GM08714 (cell line): ENCODE data around the gene ANAPC1.
"Not testable (repeated sequence)": the region's sequence is repeated elsewhere in the genome, so short reads cannot be mapped to it uniquely, and the experiment has no call there.

Experiments used
- H3K4me3 ChIP-seq: fragments of 200-500 bp; sonication (Bioruptor generic); 2 replicates; pipeline ENCODE4 v1.5.1; 2014; ENCODE audit warnings: mild to moderate bottlenecking, low read length, inconsistent platforms
- ZNF274 ChIP-seq: IDR thresholded peaks from 2 replicates; pipeline ENCODE4 v1.6.1; 2012; ENCODE audit warnings: mild to moderate bottlenecking, low read depth, low read length

The ANAPC1 gene

GRCh38 chr2:111910609-111911277 is 26.8 kb upstream of the ANAPC1 start:
- no peak for TF ChIP-seq ZNF274

GRCh38 chr2:111909997-111910396 is 26.0 kb upstream of the ANAPC1 start:
- H3K4me3 ChIP-seq = not testable (repeated sequence)

More at GRCh38 chr2:111910609-111911277, 26.8 kb upstream of the ANAPC1 start:
- no peak overlapping the region for H3K4me3 ChIP-seq

GRCh38 chr2:111909079-111909478 is 25.1 kb upstream of the ANAPC1 start:
- H3K4me3 ChIP-seq = no peak overlapping the region
- no peak for TF ChIP-seq ZNF274

DNA sequence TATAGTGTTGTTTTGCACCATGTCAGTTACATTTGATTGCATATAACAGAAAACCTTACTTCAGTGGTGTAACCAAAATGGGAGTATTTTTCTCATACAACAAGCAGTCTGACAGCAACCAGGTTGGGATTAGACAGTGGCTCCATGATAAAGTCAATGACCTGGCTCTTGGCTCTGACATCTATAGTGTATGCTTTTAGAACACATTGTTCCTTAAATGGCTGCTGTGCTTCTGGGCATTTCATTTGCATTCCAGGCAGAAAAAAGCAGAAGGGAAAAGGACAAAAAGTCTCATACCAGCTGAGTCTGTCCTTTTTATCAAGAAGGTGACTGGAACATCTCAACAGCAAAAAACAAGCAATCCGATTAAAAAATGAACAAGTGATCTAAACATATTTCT is 24.6 kb upstream of the ANAPC1 start:
- no peak for TF ChIP-seq ZNF274
- no peak overlapping the region for H3K4me3 ChIP-seq

DNA sequence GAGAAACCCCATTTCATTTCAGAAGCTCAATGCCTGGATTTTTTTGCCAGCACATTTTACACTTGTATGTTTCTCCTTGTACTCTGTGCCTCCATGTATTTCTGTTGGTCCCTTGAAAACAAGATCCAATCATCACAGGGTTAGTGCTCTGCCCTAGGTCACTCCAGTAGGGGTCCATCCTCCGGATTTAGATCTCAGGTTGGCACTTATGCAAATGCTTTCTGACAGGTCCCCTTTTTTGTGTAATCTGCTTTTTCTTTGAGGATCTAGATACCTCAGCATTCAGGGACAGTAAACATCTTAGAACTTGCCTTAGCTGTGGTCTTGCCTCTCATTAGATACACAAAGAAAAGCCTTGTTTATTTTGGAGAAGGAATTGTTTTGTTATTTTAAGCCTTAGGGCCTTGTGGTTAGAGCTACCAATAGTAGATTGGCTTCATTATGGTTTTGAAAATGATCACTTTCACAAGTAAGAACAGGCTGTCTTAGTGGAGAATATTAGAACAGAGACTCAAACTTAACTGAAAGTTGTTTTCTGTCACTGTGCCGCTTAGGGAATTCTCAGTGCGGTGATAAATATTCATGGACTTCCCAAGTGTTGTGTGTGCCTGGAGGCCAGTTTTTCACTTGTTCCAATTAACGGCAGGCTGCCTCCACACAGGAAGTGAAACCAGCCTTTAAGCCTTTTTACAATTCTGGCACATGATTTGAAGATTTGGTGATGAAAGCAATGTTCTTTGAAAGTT is 22.2 kb upstream of the ANAPC1 start:
- TF ChIP-seq ZNF274 = no peak
- peak overlapping the region; percentile 27; the same call in 1 of the 2 replicates for H3K4me3 ChIP-seq

DNA sequence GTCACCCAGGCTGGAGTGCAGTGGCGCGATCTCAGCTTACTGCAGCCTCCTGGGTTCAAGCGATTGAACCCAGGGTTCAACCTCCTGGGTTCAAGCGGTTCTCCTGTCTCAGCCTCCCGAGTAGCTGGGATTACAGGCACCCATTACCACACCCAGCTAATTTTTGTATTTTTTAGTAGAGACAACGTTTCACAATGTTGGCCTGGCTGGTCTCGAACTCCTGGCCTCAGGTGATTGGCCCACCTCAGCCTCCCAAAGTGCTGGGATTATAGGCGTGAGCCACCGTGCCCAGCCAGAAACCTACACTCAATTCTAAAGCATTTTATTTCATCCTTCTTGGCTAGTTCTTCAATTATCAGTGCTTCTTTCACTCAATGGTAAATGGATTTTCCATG is 21.5 kb upstream of the ANAPC1 start:
- H3K4me3 ChIP-seq = not testable (repeated sequence)

DNA sequence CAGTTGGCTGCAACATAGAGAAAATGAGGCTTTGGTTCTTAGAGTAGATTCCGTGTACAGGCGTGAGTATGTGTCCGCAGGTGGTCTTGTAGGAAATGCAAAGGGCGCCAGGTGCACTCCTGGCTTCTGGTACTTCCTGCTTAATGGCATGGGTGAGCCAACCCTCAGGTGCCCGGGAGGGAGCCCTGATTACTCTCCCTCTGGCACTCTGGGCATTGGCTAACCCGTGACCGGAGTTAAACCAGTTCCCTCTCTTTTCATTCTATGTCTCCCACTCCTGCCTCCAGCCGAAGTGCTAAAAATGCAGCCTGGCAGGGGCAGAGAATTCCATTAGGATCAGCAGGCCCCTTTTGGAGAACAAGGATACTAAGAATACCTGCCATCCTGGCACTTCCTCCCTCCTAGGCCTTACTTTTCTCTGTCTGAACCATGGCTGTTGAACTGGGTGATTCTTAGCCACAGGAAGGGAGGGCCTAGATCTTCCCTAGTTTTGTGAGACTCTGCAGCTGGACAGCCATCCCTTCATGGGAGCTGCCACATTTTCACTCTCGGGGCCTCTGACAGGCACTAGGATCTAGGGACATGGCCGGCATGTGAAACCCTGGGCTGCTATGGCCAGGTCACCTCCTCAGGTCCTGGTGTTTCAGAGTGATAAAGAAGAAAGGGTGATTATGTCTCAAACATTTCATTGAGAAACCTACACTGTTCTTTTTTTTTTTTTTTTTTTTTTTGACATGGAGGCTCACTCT is 20.9 kb upstream of the ANAPC1 start:
- no peak overlapping the region for H3K4me3 ChIP-seq
- no peak for TF ChIP-seq ZNF274

GRCh38 chr2:111903930-111904439 is 20.0 kb upstream of the ANAPC1 start:
- no peak for TF ChIP-seq ZNF274
- no peak overlapping the region for H3K4me3 ChIP-seq

- no peak for TF ChIP-seq ZNF274
- H3K4me3 ChIP-seq = no peak overlapping the region
Observed at GRCh38 chr2:111903516-111903915, 19.5 kb upstream of the ANAPC1 start.

DNA sequence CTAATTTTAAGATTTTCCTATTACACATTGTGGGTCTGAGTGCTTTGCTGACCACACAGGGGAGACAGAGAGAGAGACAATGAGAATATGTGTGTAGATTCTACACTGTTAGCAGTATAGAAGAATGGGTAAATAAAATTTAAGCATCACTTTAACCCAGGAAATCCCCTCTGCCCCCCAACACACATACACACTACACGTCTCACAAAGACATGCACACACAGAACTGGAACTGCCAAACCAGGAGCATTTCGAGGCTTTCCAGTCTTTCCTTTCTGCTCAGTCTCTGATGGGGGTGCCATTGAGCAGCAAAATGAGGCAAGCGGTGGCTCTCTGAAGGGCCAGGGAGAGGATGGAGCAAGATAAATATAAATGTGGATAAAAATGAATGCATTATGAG is 16.9 kb upstream of the ANAPC1 start:
- no peak overlapping the region for H3K4me3 ChIP-seq
- no peak for TF ChIP-seq ZNF274

- H3K4me3 ChIP-seq = peak overlapping the region; percentile 54
- no peak for TF ChIP-seq ZNF274
Observed at GRCh38 chr2:111898703-111899514, 14.9 kb upstream of the ANAPC1 start.

- no peak for TF ChIP-seq ZNF274
- peak within 1 kb of the TSS; percentile 83 for H3K4me3 ChIP-seq
Observed at GRCh38 chr2:111897924-111898702, 14.1 kb upstream of the ANAPC1 start, which contains the start of gene MERTK. TSS of gene MERTK (plus strand) at chr2:111898607. CDS start at chr2:111898736, 129 bp downstream.

GRCh38 chr2:111897630-111897923 is 13.6 kb upstream of the ANAPC1 start:
- no peak for TF ChIP-seq ZNF274
- peak overlapping the region; percentile 83; the same call in 1 of the 2 replicates for H3K4me3 ChIP-seq
